Upper lobe of right lung (tissue), 1 donor: ENCODE data around the gene RPS21. TPM values are rescaled to one million over a fixed set of nuclear protein-coding genes. Genes with fewer than 3 reads are reported as not detected.

ENCODE experiments used
- ATAC-seq: fragments of 200-7000 bp; cut with Tn5 transposase; one replicate; pipeline ENCODE4 v1.9.1; 2020; ENCODE audit warnings: mild to moderate bottlenecking, moderate library complexity
- DNase-seq: peaks from one replicate; pipeline ENCODE4 v3.0.0-alpha.2; 2020
- H3K27ac ChIP-seq: fragments of 200-600 bp; one replicate; pipeline ENCODE4 v1.8.0; 2022
- H3K27me3 ChIP-seq: fragments of 200-600 bp; one replicate; pipeline ENCODE4 v1.8.0; 2022; ENCODE audit warnings: mild to moderate bottlenecking
- H3K36me3 ChIP-seq: fragments of 200-600 bp; one replicate; pipeline ENCODE4 v1.8.0; 2022
- H3K4me1 ChIP-seq: fragments of 200-600 bp; one replicate; pipeline ENCODE4 v1.8.0; 2022
- H3K4me3 ChIP-seq: fragments of 200-600 bp; one replicate; pipeline ENCODE4 v1.8.0; 2022; ENCODE audit warnings: mild to moderate bottlenecking
- H3K9me3 ChIP-seq: fragments of 200-600 bp; one replicate; pipeline ENCODE4 v1.8.0; 2022
- intact Hi-C: fragments of 100-400 bp; cut with DNase I; formaldehyde crosslinking; loops from one replicate; pipeline ENCODE4 v1.11.0; 2022
- total RNA-seq: library from RNA; stranded (reverse); fragmentation: NEBNext Ultra II Directional; extraction: Animal tissue kit (Norgen Biotek cat#: 25700); gene quantifications from one replicate; pipeline ENCODE4 v1.2.1, GENCODE V29; 2021
- TF ChIP-seq, protein P1 (sequence below): fragments of 200-600 bp; IDR thresholded peaks from one replicate; pipeline ENCODE4 v1.8.0; 2022; ENCODE audit warnings: antibody characterized with exemption
- donor health status: DM: no; HTN: yes; CAD: no; lungs with severe emphysema.

Gene RPS21
- total RNA-seq, 1 donor from 2014 or later, result 1,050 TPM

DNA sequence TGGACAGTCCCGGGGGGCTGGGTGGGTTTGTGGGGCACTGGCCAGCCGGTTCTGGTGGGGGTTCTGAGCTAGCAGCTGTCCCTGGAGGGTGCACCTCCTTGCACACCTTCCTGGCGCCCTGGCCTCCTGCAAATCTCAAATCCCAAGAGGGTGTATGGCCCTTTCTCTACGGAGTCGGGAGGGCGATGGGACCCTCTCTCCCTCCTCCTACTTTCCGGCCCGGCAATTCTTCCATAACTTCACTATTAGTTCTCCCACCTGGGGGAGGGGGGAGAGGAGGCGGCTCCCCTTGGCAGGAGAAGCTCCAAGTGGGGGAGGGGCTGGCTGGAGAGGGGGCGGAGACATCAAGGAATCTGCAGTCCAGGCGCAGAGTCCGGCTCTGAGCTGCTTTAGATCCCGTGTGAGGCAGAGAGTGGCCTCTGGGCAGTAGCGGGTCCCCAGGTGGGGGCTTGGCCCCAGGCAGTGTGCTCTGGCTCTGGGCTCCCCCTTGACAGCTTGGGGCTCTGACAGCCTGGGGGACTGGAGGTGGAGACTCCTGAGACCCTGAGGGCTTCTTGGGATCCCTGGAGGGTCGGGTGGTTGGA lies 18.4 kb upstream of the RPS21 start:
- peak overlapping the region; percentile 28 for H3K27ac ChIP-seq
- no peaks in the 10 kb centered on the region for H3K36me3 ChIP-seq
- H3K4me3 ChIP-seq, result peak overlapping the region; percentile 69
- H3K27me3 ChIP-seq, result no peaks in the 10 kb centered on the region
- peaks cover 55% of the 10 kb centered on the region for H3K4me1 ChIP-seq
- intact Hi-C loops, result no loop called here
- DNase-seq (no peak), ATAC-seq (peak; percentile 1)
- H3K9me3 ChIP-seq, result no peaks in the 10 kb centered on the region
- TF ChIP-seq, protein P1, sequence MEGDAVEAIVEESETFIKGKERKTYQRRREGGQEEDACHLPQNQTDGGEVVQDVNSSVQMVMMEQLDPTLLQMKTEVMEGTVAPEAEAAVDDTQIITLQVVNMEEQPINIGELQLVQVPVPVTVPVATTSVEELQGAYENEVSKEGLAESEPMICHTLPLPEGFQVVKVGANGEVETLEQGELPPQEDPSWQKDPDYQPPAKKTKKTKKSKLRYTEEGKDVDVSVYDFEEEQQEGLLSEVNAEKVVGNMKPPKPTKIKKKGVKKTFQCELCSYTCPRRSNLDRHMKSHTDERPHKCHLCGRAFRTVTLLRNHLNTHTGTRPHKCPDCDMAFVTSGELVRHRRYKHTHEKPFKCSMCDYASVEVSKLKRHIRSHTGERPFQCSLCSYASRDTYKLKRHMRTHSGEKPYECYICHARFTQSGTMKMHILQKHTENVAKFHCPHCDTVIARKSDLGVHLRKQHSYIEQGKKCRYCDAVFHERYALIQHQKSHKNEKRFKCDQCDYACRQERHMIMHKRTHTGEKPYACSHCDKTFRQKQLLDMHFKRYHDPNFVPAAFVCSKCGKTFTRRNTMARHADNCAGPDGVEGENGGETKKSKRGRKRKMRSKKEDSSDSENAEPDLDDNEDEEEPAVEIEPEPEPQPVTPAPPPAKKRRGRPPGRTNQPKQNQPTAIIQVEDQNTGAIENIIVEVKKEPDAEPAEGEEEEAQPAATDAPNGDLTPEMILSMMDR, result no peak

DNA sequence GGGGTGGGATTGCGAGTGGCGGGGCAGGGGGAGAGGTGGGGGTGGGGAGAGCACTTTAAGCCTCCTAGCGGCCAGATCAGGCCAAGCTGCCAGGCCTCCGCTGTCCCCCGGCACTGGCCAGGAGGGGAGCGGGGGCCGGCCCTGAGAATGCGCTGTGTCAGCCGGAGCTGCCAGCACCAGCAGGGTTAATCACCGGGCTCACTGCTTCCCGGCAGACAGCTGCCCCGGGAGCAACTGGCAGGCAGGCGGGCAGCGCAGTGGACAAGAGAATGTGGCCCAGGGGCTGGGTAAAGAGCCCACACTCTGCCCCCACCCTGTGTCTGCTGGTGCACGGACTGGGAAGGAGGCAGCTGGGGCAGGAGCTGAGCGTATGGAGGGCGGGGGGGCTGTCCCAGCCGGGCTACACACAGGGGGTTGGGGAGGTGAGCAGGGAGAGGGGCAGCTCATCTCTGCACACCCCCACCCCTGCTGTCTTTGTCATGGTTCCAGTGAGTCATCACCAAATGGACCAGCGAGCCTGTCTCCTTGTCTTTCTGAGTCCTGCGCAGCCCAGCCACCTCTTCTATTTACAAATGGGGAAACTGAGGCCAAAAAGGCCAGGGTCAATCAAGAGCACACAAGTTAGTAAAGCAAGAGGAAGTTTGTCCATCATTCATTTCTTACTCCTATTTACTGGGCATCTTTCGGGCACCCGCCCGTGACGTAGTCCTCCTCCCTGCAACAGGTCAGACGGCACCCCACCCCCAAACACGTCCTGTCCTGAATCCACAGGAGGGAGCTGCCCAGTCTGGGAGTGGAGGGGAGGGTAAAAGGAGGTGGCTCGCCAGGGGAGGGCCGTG lies 17.7 kb upstream of the RPS21 start:
- TF ChIP-seq, protein P1, result peak; percentile 45
- H3K27me3 ChIP-seq, result no peaks in the 10 kb centered on the region
- intact Hi-C loops, result no loop called here
- H3K27ac ChIP-seq, result peak overlapping the region; percentile 24
- no peak for DNase-seq
- peak overlapping the region; percentile 69 for H3K4me3 ChIP-seq
- H3K9me3 ChIP-seq, result no peaks in the 10 kb centered on the region
- peaks cover 51% of the 10 kb centered on the region for H3K4me1 ChIP-seq
- ATAC-seq, result no peak
- no peaks in the 10 kb centered on the region for H3K36me3 ChIP-seq

GRCh38 chr20:62369815-62370114 lies 17.1 kb upstream of the RPS21 start:
- peaks cover 50% of the 10 kb centered on the region for H3K4me1 ChIP-seq

GRCh38 chr20:62370115-62370806 lies 16.6 kb upstream of the RPS21 start:
- Histone ChIP-seq H3K4me1 (peaks cover 51% of the 10 kb centered on the region), H3K4me3 (no peak overlapping the region), H3K27ac (peak overlapping the region; percentile 24), H3K9me3 (no peaks in the 10 kb centered on the region), H3K36me3 (no peaks in the 10 kb centered on the region), H3K27me3 (no peaks in the 10 kb centered on the region)
- TF ChIP-seq, protein P1, result no peak
- ATAC-seq (no peak), DNase-seq (no peak)
- intact Hi-C loops, result no loop called here

More at GRCh38 chr20:62369815-62370114, 17.1 kb upstream of the RPS21 start:
- no peaks in the 10 kb centered on the region for H3K27me3 ChIP-seq
- intact Hi-C loops, result no loop called here
- peak overlapping the region; percentile 24 for H3K27ac ChIP-seq
- H3K9me3 ChIP-seq, result no peaks in the 10 kb centered on the region
- DNase-seq (no peak), ATAC-seq (no peak)
- H3K4me3 ChIP-seq, result no peak overlapping the region
- TF ChIP-seq, protein P1, result no peak
- H3K36me3 ChIP-seq, result no peaks in the 10 kb centered on the region

DNA sequence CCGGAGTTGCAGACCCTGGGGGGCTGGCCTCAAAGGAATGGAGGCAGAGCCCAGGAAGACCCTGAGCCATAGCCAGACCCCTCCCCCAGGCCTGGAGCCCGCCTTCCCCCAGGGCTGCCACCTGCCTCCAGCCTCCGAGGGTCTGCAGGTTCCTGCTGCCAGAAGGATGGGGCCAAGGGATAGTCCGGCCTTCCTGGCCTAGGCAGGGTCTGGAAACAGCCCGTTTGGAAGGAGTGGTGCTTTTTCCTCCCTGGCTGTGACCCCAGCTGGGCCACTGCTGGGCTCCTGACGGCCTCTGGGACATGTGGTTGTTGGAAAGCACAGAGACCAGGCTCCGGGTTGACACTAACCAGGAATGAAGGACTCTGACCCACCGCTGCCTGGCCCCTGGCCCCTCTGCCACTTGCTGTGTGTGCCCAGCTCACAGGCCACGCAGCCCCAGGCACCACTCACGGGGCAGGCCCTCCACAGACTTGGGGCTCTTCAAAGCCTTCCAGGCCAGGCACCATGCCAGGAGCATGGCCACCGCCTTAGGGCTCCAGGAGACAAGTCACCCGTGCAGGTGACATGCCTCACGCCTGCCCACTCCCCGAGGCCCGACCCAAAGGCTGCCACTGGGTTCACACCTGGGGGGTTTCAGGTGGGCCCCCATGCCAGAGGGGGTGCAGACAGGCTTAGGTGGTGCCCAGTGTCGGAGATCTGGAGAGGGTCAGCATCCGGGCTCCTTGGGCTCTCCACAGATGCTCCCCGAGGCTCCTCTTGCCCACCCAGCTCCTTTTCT lies 15.9 kb upstream of the RPS21 start:
- TF ChIP-seq, protein P1, result no peak
- peak; percentile 1 for ATAC-seq
- H3K4me3 ChIP-seq, result no peak overlapping the region
- DNase-seq, result peak; percentile 84
- H3K27me3 ChIP-seq, result no peaks in the 10 kb centered on the region
- intact Hi-C loops, result no loop called here
- peak overlapping the region; percentile 24 for H3K27ac ChIP-seq
- H3K9me3 ChIP-seq, result no peaks in the 10 kb centered on the region
- H3K4me1 ChIP-seq, result peaks cover 56% of the 10 kb centered on the region
- H3K36me3 ChIP-seq, result no peaks in the 10 kb centered on the region
